ENCODE measurements around the gene GDF10.

DNA sequence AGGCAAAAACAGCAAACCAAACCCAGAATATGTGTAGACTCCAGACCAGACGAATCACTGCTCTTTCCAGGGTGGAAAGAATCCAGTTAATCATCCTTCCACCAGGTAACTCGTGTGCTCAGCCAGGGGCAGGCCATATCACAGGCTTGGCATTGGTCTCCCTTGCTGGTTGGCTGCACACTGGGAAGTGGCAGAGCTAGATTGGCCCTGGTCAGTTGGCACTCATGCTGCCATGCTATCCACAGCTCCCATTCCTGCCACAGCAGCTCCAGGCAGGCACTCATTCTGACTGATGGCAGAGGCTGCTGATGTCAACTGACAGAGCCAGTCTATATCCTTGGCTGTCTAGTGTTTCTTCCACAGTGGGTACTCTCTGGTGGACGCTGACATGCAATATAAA lies 9.7 kb upstream of the GDF10 start:
- TF ChIP-seq, protein P1, sequence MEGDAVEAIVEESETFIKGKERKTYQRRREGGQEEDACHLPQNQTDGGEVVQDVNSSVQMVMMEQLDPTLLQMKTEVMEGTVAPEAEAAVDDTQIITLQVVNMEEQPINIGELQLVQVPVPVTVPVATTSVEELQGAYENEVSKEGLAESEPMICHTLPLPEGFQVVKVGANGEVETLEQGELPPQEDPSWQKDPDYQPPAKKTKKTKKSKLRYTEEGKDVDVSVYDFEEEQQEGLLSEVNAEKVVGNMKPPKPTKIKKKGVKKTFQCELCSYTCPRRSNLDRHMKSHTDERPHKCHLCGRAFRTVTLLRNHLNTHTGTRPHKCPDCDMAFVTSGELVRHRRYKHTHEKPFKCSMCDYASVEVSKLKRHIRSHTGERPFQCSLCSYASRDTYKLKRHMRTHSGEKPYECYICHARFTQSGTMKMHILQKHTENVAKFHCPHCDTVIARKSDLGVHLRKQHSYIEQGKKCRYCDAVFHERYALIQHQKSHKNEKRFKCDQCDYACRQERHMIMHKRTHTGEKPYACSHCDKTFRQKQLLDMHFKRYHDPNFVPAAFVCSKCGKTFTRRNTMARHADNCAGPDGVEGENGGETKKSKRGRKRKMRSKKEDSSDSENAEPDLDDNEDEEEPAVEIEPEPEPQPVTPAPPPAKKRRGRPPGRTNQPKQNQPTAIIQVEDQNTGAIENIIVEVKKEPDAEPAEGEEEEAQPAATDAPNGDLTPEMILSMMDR (IDR thresholded peaks at IDR 0.05): no peak
- no peak for TF ChIP-seq POLR2A (IDR thresholded peaks at IDR 0.05)

All from lower leg skin (tissue), 3 donors.